ENCODE measurements around the gene ZMYM4. TPM values are rescaled to one million over a fixed set of nuclear protein-coding genes. Genes with fewer than 3 reads are reported as not detected.

ZMYM4 gene
- total and polyA plus RNA-seq, 10 of the 15 experiments (the other 5 are each of a cell fraction or from before 2014, with no cell fraction given): 8.0 to 37.0 (median 28.1) TPM

- in situ Hi-C loops (cut with MboI): no loop called here
- intact Hi-C loops (cut with micrococcal nuclease; ENCODE audit: unreplicated experiment): no loop called here
- no peak for FAIRE-seq
- Histone ChIP-seq H3K36me3 (ENCODE audit: control insufficient read depth in 2 of 2, insufficient read depth in 2 of 2, low read length in 1 of 2) (peaks cover 22 to 26% of the 10 kb centered on the region in 2 experiments; a peak in 3 of 4 replicates), H2AFZ (ENCODE audit: control insufficient read depth, low read depth, low read length) (no peak overlapping the region), H3K27ac (ENCODE audit: control insufficient read depth, insufficient read depth) (no peak overlapping the region), H3K9me3 (replicated peaks; ENCODE audit: control insufficient read depth, insufficient read depth, low read length) (no peaks in the 10 kb centered on the region), H3K9ac (ENCODE audit: control insufficient read depth, insufficient read depth, low read length) (no peak overlapping the region), H3K4me2 (ENCODE audit: control insufficient read depth, insufficient read depth) (no peak overlapping the region), H3K27me3 (replicated peaks in 1 of 2; ENCODE audit: control insufficient read depth in 2 of 2, insufficient read depth in 2 of 2, low read length in 1 of 2) (no peaks in the 10 kb centered on the region), H3K4me3 (no peak overlapping the region), H3K4me1 (ENCODE audit: control insufficient read depth, insufficient read depth, low read length) (no peaks in the 10 kb centered on the region), H3K79me2 (ENCODE audit: control insufficient read depth, insufficient read depth, low read length) (no peaks in the 10 kb centered on the region), H4K20me1 (ENCODE audit: control insufficient read depth, insufficient read depth) (no peaks in the 10 kb centered on the region; the same call in 1 of the 2 replicates)
- no peak for ATAC-seq
- POLR2A ChIA-PET: no interaction called here
- RAD21 ChIA-PET (ENCODE audit: unreplicated experiment): no interaction called here
- no TSS peak for BruUV-seq (replicated peaks)
- no peak for DNase-seq (ENCODE audit: low read depth, low spot score)
- WGBS (ENCODE audit: insufficient coverage, insufficient replicate concordance, low lambda C conversion rate, missing lambda C conversion rate): 92% methylated on average over 9 of the region's 9 CpGs
- CTCF ChIA-PET: no interaction called here
- SMC1A ChIA-PET (ENCODE audit: uncharacterized antibody, unreplicated experiment): interaction anchor here (2.2 kb wide), 1 partner anchor 13 kb away, joined by 11 read pairs; no protein-coding TSS in a partner anchor
- TF ChIP-seq ZBED1 (IDR thresholded peaks at IDR 0.05; ENCODE audit: borderline replicate concordance) (no peak), PKNOX1 (IDR thresholded peaks at IDR 0.05) (no peak), EP300 (IDR thresholded peaks at IDR 0.05; ENCODE audit: borderline replicate concordance in 1 of 2, control insufficient read depth in 1 of 2, low read depth in 2 of 2, low read length in 2 of 2) (no peak), ZZZ3 (IDR thresholded peaks at IDR 0.05; ENCODE audit: control insufficient read depth, insufficient read length, low read depth) (no peak), NFYA (IDR thresholded peaks at IDR 0.05; ENCODE audit: borderline replicate concordance, low read depth, low read length) (no peak), REST (IDR thresholded peaks at IDR 0.05; ENCODE audit: low read depth, low read length) (no peak), SREBF2 (IDR thresholded peaks at IDR 0.05; ENCODE audit: low read length) (no peak), SRF (IDR thresholded peaks at IDR 0.05; ENCODE audit: low read depth in 2 of 2, low read length in 2 of 2) (no peak), TCF12 (IDR thresholded peaks at IDR 0.05; ENCODE audit: low read depth, low read length) (no peak), CEBPZ (IDR thresholded peaks at IDR 0.05; ENCODE audit: low read depth, low read length) (no peak), EED (IDR thresholded peaks at IDR 0.05; ENCODE audit: low read depth) (no peak), ZNF687 (IDR thresholded peaks at IDR 0.05) (no peak)
Observed at GRCh38 chr1:35437200-35437599, 168.7 kb downstream of the ZMYM4 start.

Data from GM12878 (cell line).